ENCODE data around the gene DRG2.

Gene DRG2

DNA sequence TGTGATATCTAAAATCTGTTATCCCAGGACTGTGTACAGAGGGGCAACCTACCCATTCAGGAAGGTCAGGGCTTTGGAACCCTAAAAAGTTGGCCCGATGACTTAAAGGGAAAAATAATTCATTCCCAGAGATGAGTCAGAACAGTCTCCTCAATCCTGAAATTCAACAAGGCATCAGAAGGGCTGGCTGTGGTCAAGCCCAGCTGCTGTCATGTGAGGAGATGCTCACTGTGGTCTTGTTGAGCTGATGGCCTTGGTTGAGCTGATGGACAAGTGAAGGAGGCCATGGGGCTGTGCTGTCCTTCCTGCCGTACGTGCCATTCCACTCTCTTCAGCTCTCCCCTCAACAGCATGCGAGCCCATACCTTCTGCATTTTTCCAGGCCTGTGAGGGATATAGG, 20.9 kb upstream of the DRG2 start:
- POLR2A ChIA-PET: no interaction called here

GRCh38 chr17:18069101-18069500, 18.6 kb upstream of the DRG2 start:
- Histone ChIP-seq H3K27ac (ENCODE audit: extremely low read depth, low read depth, low read length) (no peak overlapping the region), H3K4me3 (ENCODE audit: low read depth, low read length) (no peak overlapping the region), H3K9me3 (ENCODE audit: control insufficient read depth, insufficient read depth, low read depth, low read length) (no peaks in the 10 kb centered on the region), H3K36me3 (ENCODE audit: control insufficient read depth in 2 of 2, insufficient read depth in 1 of 2, low read length in 2 of 2) (peaks cover 2 to 34% of the 10 kb centered on the region in 2 experiments), H3K4me1 (ENCODE audit: control insufficient read depth, insufficient read depth, low read length) (peaks cover 2% of the 10 kb centered on the region; the same call in 1 of the 2 replicates)
- ChIA-PET POLR2A (no interaction called here), CTCF (interaction anchor here (0.6 to 1.3 kb wide), 3 partner anchors 24 to 140 kb away, joined by 3 read pairs; no protein-coding TSS in a partner anchor)
- TF ChIP-seq KLF7 (tag by site-specific recombination; IDR thresholded peaks at IDR 0.05; ENCODE audit: borderline replicate concordance) (peak; percentile 78), KLF9 (tag by site-specific recombination; IDR thresholded peaks at IDR 0.05; ENCODE audit: low read depth) (peak; percentile 76; the same call in 1 of the 2 replicates), ZNF362 (tag by site-specific recombination; IDR thresholded peaks at IDR 0.05) (no peak), KLF1 (tag by site-specific recombination; IDR thresholded peaks at IDR 0.05) (0 out of 2 replicates have a peak, but pooled peaks have one; percentile 25)

More for the DNA sequence above, 20.9 kb upstream of the DRG2 start:
- peaks cover 19 to 53% of the 10 kb centered on the region in 2 experiments for H3K36me3 ChIP-seq (ENCODE audit: control insufficient read depth in 2 of 2, insufficient read depth in 1 of 2, low read length in 2 of 2)
- H3K4me1 ChIP-seq (ENCODE audit: control insufficient read depth, insufficient read depth, low read length): peaks cover 2% of the 10 kb centered on the region; the same call in 1 of the 2 replicates
- H3K9me3 ChIP-seq (ENCODE audit: control insufficient read depth, insufficient read depth, low read depth, low read length): no peaks in the 10 kb centered on the region
- H3K4me3 ChIP-seq (ENCODE audit: low read depth, low read length): no peak overlapping the region
- CTCF ChIA-PET: no interaction called here
- TF ChIP-seq ZNF132 (tag by site-specific recombination; IDR thresholded peaks at IDR 0.05; ENCODE audit: borderline replicate concordance): no peak
- TF ChIP-seq PBX3 (CRISPR knock-in tag; IDR thresholded peaks at IDR 0.05): no peak
- TF ChIP-seq ZNF624 (tag by site-specific recombination; IDR thresholded peaks at IDR 0.05): no peak
- TF ChIP-seq ZNF530 (tag by site-specific recombination; IDR thresholded peaks at IDR 0.05; ENCODE audit: low read depth): no peak
- no peak for TF ChIP-seq ZNF501 (tag by site-specific recombination; IDR thresholded peaks at IDR 0.05)
- no peak for TF ChIP-seq ZNF76 (tag by site-specific recombination; IDR thresholded peaks at IDR 0.05; ENCODE audit: borderline replicate concordance, low read depth)
- no peak for TF ChIP-seq ZNF416 (tag by site-specific recombination; IDR thresholded peaks at IDR 0.05)
- TF ChIP-seq ZNF169 (tag by site-specific recombination; IDR thresholded peaks at IDR 0.05): no peak
- no peak for TF ChIP-seq ZNF529 (tag by site-specific recombination; IDR thresholded peaks at IDR 0.05; ENCODE audit: insufficient replicate concordance)
- no peak for TF ChIP-seq GFI1B (tag by site-specific recombination; IDR thresholded peaks at IDR 0.05)
- TF ChIP-seq ZNF37A (tag by site-specific recombination; IDR thresholded peaks at IDR 0.05): no peak
- TF ChIP-seq, protein P1, sequence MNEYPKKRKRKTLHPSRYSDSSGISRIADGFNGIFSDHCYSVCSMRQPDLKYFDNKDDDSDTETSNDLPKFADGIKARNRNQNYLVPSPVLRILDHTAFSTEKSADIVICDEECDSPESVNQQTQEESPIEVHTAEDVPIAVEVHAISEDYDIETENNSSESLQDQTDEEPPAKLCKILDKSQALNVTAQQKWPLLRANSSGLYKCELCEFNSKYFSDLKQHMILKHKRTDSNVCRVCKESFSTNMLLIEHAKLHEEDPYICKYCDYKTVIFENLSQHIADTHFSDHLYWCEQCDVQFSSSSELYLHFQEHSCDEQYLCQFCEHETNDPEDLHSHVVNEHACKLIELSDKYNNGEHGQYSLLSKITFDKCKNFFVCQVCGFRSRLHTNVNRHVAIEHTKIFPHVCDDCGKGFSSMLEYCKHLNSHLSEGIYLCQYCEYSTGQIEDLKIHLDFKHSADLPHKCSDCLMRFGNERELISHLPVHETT (tag by site-specific recombination; IDR thresholded peaks at IDR 0.05): no peak
- no peak for TF ChIP-seq ZNF404 (tag by site-specific recombination; IDR thresholded peaks at IDR 0.05)
- no peak for TF ChIP-seq ZNF112 (tag by site-specific recombination; IDR thresholded peaks at IDR 0.05)
- H3K27ac ChIP-seq (ENCODE audit: extremely low read depth, low read depth, low read length): no peak overlapping the region

DNA sequence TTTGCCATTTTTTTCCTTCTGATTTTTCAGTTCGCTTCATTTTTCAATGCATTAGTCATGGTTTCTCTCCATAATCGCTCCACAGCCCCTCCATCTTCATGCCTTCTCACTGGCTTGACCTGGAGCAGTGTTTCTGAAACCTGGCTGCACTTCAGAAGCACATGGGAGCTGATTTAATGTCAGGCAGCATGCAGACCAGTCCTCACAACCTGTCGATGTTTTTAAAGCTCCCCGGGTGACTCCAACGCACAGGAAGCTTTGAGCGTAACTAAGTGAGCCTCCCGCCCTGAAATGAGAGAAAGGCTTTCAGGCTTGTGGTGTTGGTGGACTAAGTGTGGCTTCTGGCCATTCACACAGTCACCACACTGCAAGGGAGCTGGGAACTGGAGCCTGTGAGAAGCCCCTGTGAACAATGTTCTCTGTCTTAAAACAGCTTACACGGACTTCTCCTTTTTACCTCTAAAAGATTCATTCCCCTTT, 16.8 kb upstream of the DRG2 start:
- peaks cover 0 to 18% of the 10 kb centered on the region in 2 experiments; a peak in 1 of 3 replicates for H3K36me3 ChIP-seq (ENCODE audit: control insufficient read depth in 2 of 2, insufficient read depth in 1 of 2, low read length in 2 of 2)
- no peak overlapping the region; the same call in 1 of the 2 replicates for H3K27ac ChIP-seq (ENCODE audit: extremely low read depth, low read depth, low read length)
- CTCF ChIA-PET: no interaction called here
- H3K4me3 ChIP-seq (ENCODE audit: low read depth, low read length): no peak overlapping the region
- POLR2A ChIA-PET: interaction anchor here (0.6 kb wide), 1 partner anchor 14 kb away, joined by 6 read pairs; no protein-coding TSS in a partner anchor
- peaks cover 2% of the 10 kb centered on the region; the same call in 1 of the 2 replicates for H3K4me1 ChIP-seq (ENCODE audit: control insufficient read depth, insufficient read depth, low read length)
- no peaks in the 10 kb centered on the region for H3K9me3 ChIP-seq (ENCODE audit: control insufficient read depth, insufficient read depth, low read depth, low read length)
- no peak for TF ChIP-seq ZNF513 (tag by site-specific recombination; IDR thresholded peaks at IDR 0.05)
- TF ChIP-seq ZBTB6 (tag by site-specific recombination; IDR thresholded peaks at IDR 0.05): peak; percentile 68
- no peak for TF ChIP-seq HOXC10 (CRISPR knock-in tag; IDR thresholded peaks at IDR 0.05)
- TF ChIP-seq ZNF146 (tag by site-specific recombination; IDR thresholded peaks at IDR 0.05): no peak
- TF ChIP-seq FEZF1 (tag by site-specific recombination; IDR thresholded peaks at IDR 0.05): no peak
- no peak for TF ChIP-seq PRDM6 (tag by site-specific recombination; IDR thresholded peaks at IDR 0.05)
- TF ChIP-seq ZNF10 (tag by site-specific recombination; IDR thresholded peaks at IDR 0.05): no peak

Measured in HEK293 (cell line).